WI38 (cell line): ENCODE measurements around the gene CS.
"Not testable (repeated sequence)": the region's sequence is repeated elsewhere in the genome, so short reads cannot be mapped to it uniquely, and the experiment has no call there.

ENCODE experiments used
- H3K4me3 ChIP-seq: 2 replicates; pipeline ENCODE4 v1.5.1; 2011; ENCODE audit warnings: low read depth, mild to moderate bottlenecking, control low read depth, low read length
- CTCF ChIP-seq: IDR thresholded peaks from 2 replicates; pipeline ENCODE4 v1.5.1; 2012; ENCODE audit warnings: low read depth, mild to moderate bottlenecking, control low read depth, low read length

Gene CS

GRCh38 chr12:56337753-56338251 is 37.7 kb upstream of the CS start:
- TF ChIP-seq CTCF: no peak
- no peak overlapping the region for H3K4me3 ChIP-seq

DNA sequence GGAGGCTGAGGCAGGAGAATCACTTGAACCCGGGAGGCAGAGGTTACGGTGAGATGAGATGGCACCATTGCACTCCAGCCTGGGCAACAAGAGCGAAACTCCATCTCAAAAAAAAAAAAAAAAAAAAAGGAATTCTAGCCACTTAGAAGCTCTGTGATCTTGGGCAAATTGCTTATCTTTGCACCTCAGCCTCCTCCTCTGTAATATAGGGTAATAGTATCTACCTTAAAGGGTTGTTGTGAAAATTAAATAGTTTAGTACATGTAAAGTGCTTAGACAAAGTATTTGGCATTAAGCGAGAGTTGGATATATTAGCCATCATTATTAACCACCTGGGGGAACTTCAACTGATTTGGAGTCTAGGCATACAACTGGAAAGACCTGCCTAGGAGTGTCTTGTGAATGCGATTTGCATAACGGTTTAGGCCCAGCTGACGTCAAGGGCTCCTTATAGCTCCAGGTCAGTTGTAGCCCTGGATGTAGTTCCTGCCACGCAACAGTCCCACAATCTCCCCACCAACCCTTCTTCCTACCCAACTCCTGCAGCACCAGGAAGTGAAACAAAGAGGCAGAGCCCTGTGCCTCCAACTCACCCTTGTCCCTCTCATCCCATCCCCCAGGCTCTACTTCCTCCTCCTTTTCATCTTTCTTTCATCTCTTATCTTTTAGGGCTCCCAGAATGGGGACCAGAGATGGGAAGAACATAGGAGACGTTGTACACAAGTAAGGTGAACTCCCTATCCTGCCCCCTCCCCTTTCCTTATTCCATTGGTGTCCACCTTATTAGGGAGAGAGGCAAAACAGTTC is 36.4 kb upstream of the CS start:
- TF ChIP-seq CTCF: no peak
- H3K4me3 ChIP-seq: no peak overlapping the region

DNA sequence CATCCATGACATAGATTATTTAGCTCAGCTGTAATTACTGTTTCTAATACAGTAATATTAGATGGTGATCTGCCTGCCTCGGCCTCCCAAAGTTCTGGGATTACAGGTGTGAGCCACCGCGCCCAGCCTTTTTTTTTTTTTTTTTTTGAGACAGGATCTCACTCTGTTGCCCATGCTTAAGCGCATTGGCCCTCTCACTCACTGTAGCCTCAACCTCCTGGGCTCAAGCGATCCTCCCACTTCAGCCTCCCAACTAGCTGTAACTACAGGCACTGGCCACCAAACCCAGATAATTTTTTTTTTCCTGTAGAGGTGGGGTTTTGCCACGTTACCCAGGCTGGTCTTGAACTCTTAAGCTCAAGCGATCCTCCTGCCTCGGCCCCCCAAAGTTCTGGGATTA is 35.4 kb upstream of the CS start:
- not testable (repeated sequence) for H3K4me3 ChIP-seq

DNA sequence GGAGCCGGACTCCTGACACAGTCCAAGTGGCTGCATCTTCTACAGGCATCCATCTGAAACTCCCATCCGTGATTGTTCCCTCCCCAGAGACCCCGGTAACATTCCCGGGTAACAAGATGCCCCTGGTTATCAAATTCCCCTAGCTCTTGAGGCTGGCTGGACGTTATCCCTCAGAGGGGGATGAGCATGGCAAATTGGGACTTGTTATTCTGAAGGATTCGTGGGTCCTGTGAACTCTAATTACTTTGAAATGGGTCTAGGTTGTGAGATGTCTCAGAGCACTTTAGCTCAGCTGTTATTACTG is 34.3 kb upstream of the CS start:
- no peak for TF ChIP-seq CTCF
- peak overlapping the region; percentile 61 for H3K4me3 ChIP-seq

DNA sequence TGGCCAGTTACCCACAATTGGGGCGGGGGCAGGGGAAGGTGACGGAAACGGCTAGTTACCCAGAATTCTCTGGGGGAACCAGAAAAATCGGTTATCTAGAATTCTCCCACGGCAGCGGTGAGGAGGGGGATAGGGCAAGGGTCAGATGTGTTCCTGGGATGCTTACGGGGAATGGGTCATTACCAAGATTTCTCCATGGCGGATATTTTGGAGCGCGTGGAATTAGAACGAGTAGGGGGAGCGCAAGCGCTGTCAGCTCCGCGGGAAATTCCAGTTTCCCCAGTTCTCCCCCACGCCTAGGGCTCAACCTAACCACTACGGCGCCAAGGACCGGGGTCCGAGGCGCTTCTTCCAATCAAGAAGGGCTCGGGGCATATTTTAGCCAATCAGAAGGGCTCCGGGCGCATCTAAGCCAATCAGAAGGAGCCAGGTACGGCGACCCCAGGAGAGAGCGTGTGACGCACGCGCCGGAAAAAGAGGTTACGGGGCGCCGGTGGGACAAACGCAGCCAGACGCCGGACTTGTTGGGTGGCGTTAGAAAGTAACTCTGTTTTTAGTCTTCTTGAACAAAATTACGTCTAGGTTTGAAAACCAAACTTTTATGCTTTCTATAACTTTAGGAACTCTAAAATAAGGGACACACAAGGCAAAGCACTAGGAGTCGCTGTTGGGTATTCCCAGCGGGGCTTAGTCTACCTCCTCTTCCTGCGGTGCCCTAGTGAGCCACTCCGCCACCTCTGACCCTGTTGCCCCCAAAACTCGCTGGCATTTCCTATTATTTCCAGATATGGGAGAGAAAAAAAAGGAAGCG is 33.8 kb upstream of the CS start, which contains the start of gene PAN2:
PAN2 (minus strand) TSS at position 322 of the 811 bp plus-strand sequence. CDS start 906 bp downstream, outside the sequence.
- H3K4me3 ChIP-seq: peak within 1 kb of the TSS; percentile 61
- peak; percentile 81 for TF ChIP-seq CTCF

- TF ChIP-seq CTCF: no peak
These were observed 33.1 kb upstream of the CS start for GRCh38 chr12:56333197-56333678.

GRCh38 chr12:56332512-56333196 is 32.5 kb upstream of the CS start:
- H3K4me3 ChIP-seq: peak overlapping the region; percentile 61
- no peak for TF ChIP-seq CTCF

More at GRCh38 chr12:56333197-56333678, 33.1 kb upstream of the CS start:
- peak overlapping the region; percentile 61 for H3K4me3 ChIP-seq
